Endothelial cell of umbilical vein (primary cell): ENCODE data around the gene SCARF1. TPM values are rescaled to one million over a fixed set of nuclear protein-coding genes. Genes with fewer than 3 reads are reported as not detected.

Experiments
- BruUV-seq: library from RNA; stranded (reverse); fragments of 400-500 nt; replicated peaks from 2 replicates; lab custom pipeline; 2021; lab: Mats Ljungman, UMichigan
- CTCF ChIA-PET: fragments of 300-600, 350-600 bp; sonication (Branson Sonifier 250); formaldehyde crosslinking; loops from one replicate; lab custom pipeline; 2021; ENCODE audit warnings: antibody characterized with exemption, inconsistent platforms; lab: Charles Lee
- POLR2A ChIA-PET: fragments of 300-600, 350-600 bp; sonication (Branson Sonifier 250); formaldehyde crosslinking; loops from one replicate; lab custom pipeline; 2021; ENCODE audit warnings: antibody characterized with exemption, inconsistent platforms; lab: Charles Lee
- DNase-seq: peaks from one replicate; pipeline ENCODE4 v3.0.0-alpha.2; 2011; ENCODE audit warnings: low read depth, low spot score
- FAIRE-seq: peaks from 2 replicates; lab custom pipeline; 2011; peaks lifted over from hg19 to GRCh38; lab: Jason Lieb, UNC
- H2AFZ ChIP-seq: 2 replicates; pipeline ENCODE4 v1.6.0; 2012; ENCODE audit warnings: low read depth, low read length, control low read depth, inconsistent platforms
- H3K27ac ChIP-seq: 2 replicates; pipeline ENCODE4 v1.5.1; 2011; ENCODE audit warnings: low read depth, mild to moderate bottlenecking, control low read depth, low read length, moderate library complexity; ENCODE audit not compliant: insufficient read depth
- H3K27me3 ChIP-seq, 2 experiments: 2 replicates each; pipeline versions ENCODE4 v1.6.0 to v1.6.1; 2011; ENCODE audit warnings: low read length in 2 of 2, mixed read lengths in 1 of 2; ENCODE audit not compliant: control insufficient read depth in 2 of 2, insufficient read depth in 2 of 2
- H3K36me3 ChIP-seq, 2 experiments: 2 replicates in 1 of 2; 3 replicates in 1 of 2; pipeline ENCODE4 v1.5.1; 2011; ENCODE audit warnings: low read length in 2 of 2, mild to moderate bottlenecking in 1 of 2, moderate library complexity in 1 of 2; ENCODE audit not compliant: control insufficient read depth in 2 of 2, insufficient read depth in 2 of 2; ENCODE audit errors: extremely low read depth in 1 of 2
- H3K4me1 ChIP-seq: 3 replicates; pipeline ENCODE4 v1.5.1; 2011; ENCODE audit warnings: mild to moderate bottlenecking, low read length; ENCODE audit not compliant: control insufficient read depth, insufficient read depth; ENCODE audit errors: extremely low read depth
- H3K4me2 ChIP-seq: 2 replicates; pipeline ENCODE4 v1.6.1; 2011; ENCODE audit warnings: low read length, control low read depth, mixed read lengths; ENCODE audit not compliant: insufficient read depth
- H3K4me3 ChIP-seq, 3 experiments: fragments of 200-600 bp in 1 of 3; sonication (generic), shearing (Covaris generic) in 1 of 3; replicated peaks in 1 of 3; 2 replicates each; pipeline ENCODE4 v1.5.1; 2011 to 2016; ENCODE audit warnings: control low read depth in 3 of 3, low read length in 3 of 3, mild to moderate bottlenecking in 2 of 3, inconsistent platforms in 1 of 3, low read depth in 1 of 3, moderate library complexity in 1 of 3; ENCODE audit not compliant: insufficient read depth in 1 of 3
- H3K79me2 ChIP-seq: 2 replicates; pipeline ENCODE4 v1.6.0; 2012; ENCODE audit warnings: low read length, inconsistent platforms; ENCODE audit not compliant: control insufficient read depth, insufficient read depth
- H3K9ac ChIP-seq: replicated peaks from 2 replicates; pipeline ENCODE3; 2011; ENCODE audit warnings: low read length, control low read depth; ENCODE audit not compliant: insufficient read depth; ENCODE audit errors: extremely low read depth
- H3K9me1 ChIP-seq: replicated peaks from 3 replicates; pipeline ENCODE4 v1.6.0; 2011; ENCODE audit warnings: mild to moderate bottlenecking, low read length; ENCODE audit not compliant: control insufficient read depth, insufficient read depth; ENCODE audit errors: extremely low read depth
- H3K9me3 ChIP-seq: replicated peaks from 2 replicates; pipeline ENCODE4 v1.5.1; 2012; ENCODE audit warnings: low read length, inconsistent platforms; ENCODE audit not compliant: control insufficient read depth, insufficient read depth
- H4K20me1 ChIP-seq: replicated peaks from 2 replicates; pipeline ENCODE3; 2011; ENCODE audit warnings: mild to moderate bottlenecking, low read length; ENCODE audit not compliant: control insufficient read depth, insufficient read depth; ENCODE audit errors: extremely low read depth
- CTCF ChIP-seq, 2 donors: IDR thresholded peaks; 1 replicate in 1 of 2; 2 replicates in 1 of 2; pipeline ENCODE4 v1.5.1; 2011; ENCODE audit warnings: low read length in 2 of 2, mild to moderate bottlenecking in 2 of 2, moderate library complexity in 2 of 2, control low read depth in 1 of 2, inconsistent platforms in 1 of 2, low read depth in 1 of 2; ENCODE audit not compliant: insufficient read depth in 1 of 2; ENCODE audit errors: extremely low read depth in 1 of 2
- EZH2 ChIP-seq: IDR thresholded peaks from 2 replicates; pipeline ENCODE4 v1.6.1; 2012; ENCODE audit warnings: borderline replicate concordance, low read depth, mild to moderate bottlenecking, moderate library complexity, low read length, inconsistent platforms; ENCODE audit not compliant: severe bottlenecking
- FOS ChIP-seq: IDR thresholded peaks from 2 replicates; pipeline ENCODE4 v1.6.1; 2011; ENCODE audit warnings: mild to moderate bottlenecking, low read length, moderate library complexity, borderline replicate concordance; ENCODE audit not compliant: insufficient read depth
- GATA2 ChIP-seq: IDR thresholded peaks from 2 replicates; pipeline ENCODE4 v1.7.0; 2011; ENCODE audit warnings: low read depth, mild to moderate bottlenecking, moderate library complexity, mixed read lengths, low read length; ENCODE audit not compliant: insufficient read length, insufficient read depth
- JUN ChIP-seq: IDR thresholded peaks from 2 replicates; pipeline ENCODE4 v1.6.1; 2011; ENCODE audit warnings: borderline replicate concordance, low read depth; ENCODE audit not compliant: insufficient read length, insufficient read depth
- MYC ChIP-seq: IDR thresholded peaks from one replicate; pipeline ENCODE4 v1.6.1; 2011; ENCODE audit warnings: mild to moderate bottlenecking, low read depth, low read length
- POLR2A ChIP-seq: IDR thresholded peaks from 2 replicates; pipeline ENCODE4 v1.6.1; 2012; ENCODE audit warnings: low read depth, mild to moderate bottlenecking, control low read depth, low read length
- POLR2AphosphoS5 ChIP-seq: IDR thresholded peaks from 2 replicates; pipeline ENCODE4 v1.6.1; 2012; ENCODE audit warnings: low read depth, mild to moderate bottlenecking, control low read depth, low read length, moderate library complexity; ENCODE audit not compliant: insufficient read depth
- dilution Hi-C: fragments of 300-500 bp; cut with MboI; formaldehyde crosslinking; loops from one replicate; pipeline ENCODE4 v1.15.0; 2019; ENCODE audit warnings: low sequenced_read_pairs; ENCODE audit not compliant: extremely low pct_ligation_motif_present
- intact Hi-C: fragments of 100-400 bp; cut with micrococcal nuclease; formaldehyde crosslinking; loops from one replicate; pipeline ENCODE4 v1.10.0; 2022
- polyA plus RNA-seq, 4 experiments: library from polyadenylated mRNA; depleted of rRNA in 3 of 4; stranded (reverse) in 3 of 4; unstranded in 1 of 4; fragments of >200 nt; gene quantifications; 2 replicates each; pipeline versions ENCODE4 v1.2.1 to v1.2.3, GENCODE V29; 2011 to 2012; ENCODE audit warnings: missing spikeins in 1 of 4
- total RNA-seq: library from RNA; stranded (reverse); gene quantifications from 2 replicates; pipeline ENCODE4 v1.2.3, GENCODE V29; 2021
- TF ChIP-seq, protein P1 (sequence below): IDR thresholded peaks from 2 replicates; pipeline ENCODE4 v1.6.1; 2011; ENCODE audit not compliant: insufficient read depth, insufficient read length

The SCARF1 gene
- total and polyA plus RNA-seq, 2 donors (not counting 3 experiments of a cell fraction or from before 2014, with no cell fraction given) = 52.8 to 93.7 TPM

DNA sequence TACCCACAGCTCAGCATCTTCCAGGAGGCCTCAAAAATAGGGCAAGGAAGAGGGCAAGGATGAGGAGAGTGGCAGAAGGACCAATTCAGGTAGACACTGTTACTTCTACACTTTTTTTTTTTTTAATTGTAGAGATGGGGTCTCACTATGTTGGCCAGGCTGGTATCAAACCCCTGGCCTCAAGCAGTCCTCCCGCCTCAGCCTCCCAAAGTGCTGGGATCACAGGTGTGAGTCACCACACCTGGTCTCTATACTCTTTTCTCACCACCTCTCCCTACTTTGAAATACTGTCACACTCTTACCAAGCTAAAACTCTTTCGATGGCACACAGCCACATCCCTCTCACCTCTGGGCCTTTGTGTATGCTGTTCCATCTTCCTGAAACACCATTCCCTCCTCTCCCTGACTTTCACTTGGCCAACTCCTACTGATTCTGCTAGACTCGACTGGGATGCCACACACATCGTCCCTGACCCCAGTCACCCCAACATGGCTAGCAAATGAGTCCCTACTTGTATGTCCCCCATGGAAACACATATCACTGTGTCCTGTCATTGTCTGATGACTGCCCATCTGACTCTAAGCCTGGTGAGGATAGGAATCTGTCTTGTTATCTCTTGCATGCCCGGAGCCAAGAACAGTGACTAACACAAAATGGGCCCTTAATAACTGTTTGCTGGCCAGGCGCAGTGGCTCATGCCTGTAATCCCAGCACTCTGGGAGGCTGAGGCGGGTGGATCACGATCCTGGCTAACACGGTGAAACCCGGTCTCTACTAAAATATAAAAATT, 9.7 kb downstream of the SCARF1 start:
- Histone ChIP-seq H3K9ac (no peak overlapping the region), H4K20me1 (no peaks in the 10 kb centered on the region), H3K36me3 (peaks cover 2 to 48% of the 10 kb centered on the region in 2 experiments), H3K27ac (no peak overlapping the region), H2AFZ (no peak overlapping the region), H3K27me3 (no peaks in the 10 kb centered on the region), H3K9me1 (no peaks in the 10 kb centered on the region), H3K79me2 (no peaks in the 10 kb centered on the region), H3K9me3 (no peaks in the 10 kb centered on the region), H3K4me3 (no peak overlapping the region), H3K4me1 (no peaks in the 10 kb centered on the region), H3K4me2 (no peak overlapping the region)
- TF ChIP-seq POLR2AphosphoS5 (no peak), GATA2 (no peak), MYC (no peak), CTCF (IDR thresholded peaks at IDR 0.05; ENCODE audit: extremely low read depth in 1 of 2, insufficient read depth in 1 of 2, low read depth in 1 of 2, low read length in 2 of 2) (no peak), EZH2 (no peak), JUN (no peak), FOS (no peak), POLR2A (no peak)
- TF ChIP-seq, protein P1, sequence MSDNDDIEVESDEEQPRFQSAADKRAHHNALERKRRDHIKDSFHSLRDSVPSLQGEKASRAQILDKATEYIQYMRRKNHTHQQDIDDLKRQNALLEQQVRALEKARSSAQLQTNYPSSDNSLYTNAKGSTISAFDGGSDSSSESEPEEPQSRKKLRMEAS = no peak
- DNase-seq (no peak), FAIRE-seq (no peak)
- dilution Hi-C loops (no loop called here), intact Hi-C loops (no loop called here)
- POLR2A ChIA-PET = no interaction called here
- CTCF ChIA-PET = interaction anchor here (0.7 to 1.4 kb wide), 4 partner anchors 10 to 62 kb away, joined by 3 to 4 read pairs (median 3); partner anchors contain the start of gene RILP
- no TSS peak for BruUV-seq
